ENCODE measurements around the gene BPIFA1. TPM values are rescaled to one million over a fixed set of nuclear protein-coding genes. Genes with fewer than 3 reads are reported as not detected.

Gene BPIFA1
- total RNA-seq, 1 donor, result not detected

GRCh38 chr20:33257237-33257636 is 21.4 kb downstream of the BPIFA1 start:
- Histone ChIP-seq H3K4me1 (ENCODE audit: insufficient read depth, low read length) (peaks cover 7% of the 10 kb centered on the region), H3K4me3 (ENCODE audit: low read length) (no peak overlapping the region), H3K27me3 (ENCODE audit: insufficient read depth, low read length) (no peaks in the 10 kb centered on the region), H3K9me3 (ENCODE audit: low read depth, low read length) (no peaks in the 10 kb centered on the region)

GRCh38 chr20:33259371-33259770 is 23.6 kb downstream of the BPIFA1 start:
- Histone ChIP-seq H3K4me1 (ENCODE audit: insufficient read depth, low read length) (peaks cover 17% of the 10 kb centered on the region), H3K4me3 (ENCODE audit: low read length) (no peak overlapping the region), H3K27me3 (ENCODE audit: insufficient read depth, low read length) (no peaks in the 10 kb centered on the region)

DNA sequence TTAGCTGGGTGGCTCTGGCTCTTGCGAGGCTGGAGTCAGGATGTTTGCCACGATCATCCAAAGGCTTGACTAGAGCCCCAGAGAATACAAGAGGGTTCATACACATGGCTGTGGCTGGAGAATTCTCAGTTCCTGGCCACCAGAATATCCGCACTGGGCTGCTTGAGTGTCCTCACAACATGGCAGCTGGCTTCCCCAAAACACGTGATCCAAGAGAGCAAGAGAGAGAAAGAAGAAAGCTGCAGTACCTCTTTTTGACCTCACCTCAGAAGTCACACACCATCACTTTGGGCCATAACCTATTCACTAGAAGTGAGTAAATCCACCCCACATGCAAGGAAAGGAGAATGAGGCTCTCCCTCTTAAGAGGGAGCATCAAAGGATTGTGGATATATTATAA is 25.7 kb downstream of the BPIFA1 start:
- H3K9me3 ChIP-seq (ENCODE audit: low read depth, low read length), result no peaks in the 10 kb centered on the region
- no peaks in the 10 kb centered on the region for H3K27me3 ChIP-seq (ENCODE audit: insufficient read depth, low read length)
- H3K4me3 ChIP-seq (ENCODE audit: low read length), result no peak overlapping the region
- H3K4me1 ChIP-seq (ENCODE audit: insufficient read depth, low read length), result peaks cover 17% of the 10 kb centered on the region

More at GRCh38 chr20:33259371-33259770, 23.6 kb downstream of the BPIFA1 start:
- H3K9me3 ChIP-seq (ENCODE audit: low read depth, low read length), result no peaks in the 10 kb centered on the region

GRCh38 chr20:33262658-33263065 is 26.9 kb downstream of the BPIFA1 start:
- Histone ChIP-seq H3K9me3 (ENCODE audit: low read depth, low read length) (no peaks in the 10 kb centered on the region), H3K4me1 (ENCODE audit: insufficient read depth, low read length) (peaks cover 22% of the 10 kb centered on the region), H3K27me3 (ENCODE audit: insufficient read depth, low read length) (no peaks in the 10 kb centered on the region), H3K4me3 (ENCODE audit: low read length) (no peak overlapping the region)

DNA sequence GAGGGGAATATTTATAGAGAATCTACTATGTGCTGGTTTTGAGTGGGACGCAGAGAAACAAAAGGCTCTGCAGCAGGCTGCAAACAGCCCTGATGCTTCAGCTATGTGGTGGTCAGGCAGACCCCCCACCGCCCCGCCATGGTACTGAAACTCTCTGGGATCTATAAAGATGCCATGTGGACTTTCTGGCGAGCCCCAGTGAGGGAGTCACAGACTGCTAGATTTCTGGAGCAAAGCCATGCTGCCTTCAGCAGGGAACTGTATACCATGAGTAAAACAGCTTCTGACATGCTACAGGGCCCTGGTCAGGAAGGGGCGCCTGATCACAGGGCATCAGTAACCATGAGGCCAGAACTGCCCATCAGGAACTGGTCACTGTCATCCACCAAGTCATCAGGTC is 28.0 kb downstream of the BPIFA1 start:
- Histone ChIP-seq H3K4me3 (ENCODE audit: low read length) (no peak overlapping the region), H3K4me1 (ENCODE audit: insufficient read depth, low read length) (peaks cover 33% of the 10 kb centered on the region), H3K9me3 (ENCODE audit: low read depth, low read length) (no peaks in the 10 kb centered on the region), H3K27me3 (ENCODE audit: insufficient read depth, low read length) (no peaks in the 10 kb centered on the region)

DNA sequence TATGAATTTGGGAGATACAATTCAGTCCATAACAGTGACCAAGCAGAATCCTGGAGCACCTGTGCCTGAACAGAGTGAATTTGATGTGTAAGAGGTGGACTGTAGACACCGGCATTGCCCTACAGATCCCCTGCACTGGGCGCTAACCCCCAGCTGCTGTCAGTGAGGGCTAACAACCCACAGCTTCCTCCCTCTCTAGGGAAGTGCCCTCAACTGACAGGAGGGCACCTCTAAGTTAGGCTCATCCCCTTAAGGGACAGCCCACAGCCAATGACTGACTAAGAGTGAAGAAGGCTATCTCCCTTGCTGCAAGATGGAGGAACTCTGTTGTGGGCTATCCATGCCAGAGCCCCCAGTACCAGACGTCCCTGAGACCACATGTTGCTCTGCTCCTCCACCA is 31.9 kb downstream of the BPIFA1 start:
- no peak overlapping the region for H3K4me3 ChIP-seq (ENCODE audit: low read length)
- no peaks in the 10 kb centered on the region for H3K27me3 ChIP-seq (ENCODE audit: insufficient read depth, low read length)
- H3K4me1 ChIP-seq (ENCODE audit: insufficient read depth, low read length), result peaks cover 25% of the 10 kb centered on the region

GRCh38 chr20:33272155-33272873 is 36.5 kb downstream of the BPIFA1 start:
- H3K4me3 ChIP-seq (ENCODE audit: low read length), result no peak overlapping the region
- H3K27me3 ChIP-seq (ENCODE audit: insufficient read depth, low read length), result no peaks in the 10 kb centered on the region
- peaks cover 17% of the 10 kb centered on the region for H3K4me1 ChIP-seq (ENCODE audit: insufficient read depth, low read length)
- H3K9me3 ChIP-seq (ENCODE audit: low read depth, low read length), result no peaks in the 10 kb centered on the region

More for the DNA sequence above, 31.9 kb downstream of the BPIFA1 start:
- H3K9me3 ChIP-seq (ENCODE audit: low read depth, low read length), result no peaks in the 10 kb centered on the region

DNA sequence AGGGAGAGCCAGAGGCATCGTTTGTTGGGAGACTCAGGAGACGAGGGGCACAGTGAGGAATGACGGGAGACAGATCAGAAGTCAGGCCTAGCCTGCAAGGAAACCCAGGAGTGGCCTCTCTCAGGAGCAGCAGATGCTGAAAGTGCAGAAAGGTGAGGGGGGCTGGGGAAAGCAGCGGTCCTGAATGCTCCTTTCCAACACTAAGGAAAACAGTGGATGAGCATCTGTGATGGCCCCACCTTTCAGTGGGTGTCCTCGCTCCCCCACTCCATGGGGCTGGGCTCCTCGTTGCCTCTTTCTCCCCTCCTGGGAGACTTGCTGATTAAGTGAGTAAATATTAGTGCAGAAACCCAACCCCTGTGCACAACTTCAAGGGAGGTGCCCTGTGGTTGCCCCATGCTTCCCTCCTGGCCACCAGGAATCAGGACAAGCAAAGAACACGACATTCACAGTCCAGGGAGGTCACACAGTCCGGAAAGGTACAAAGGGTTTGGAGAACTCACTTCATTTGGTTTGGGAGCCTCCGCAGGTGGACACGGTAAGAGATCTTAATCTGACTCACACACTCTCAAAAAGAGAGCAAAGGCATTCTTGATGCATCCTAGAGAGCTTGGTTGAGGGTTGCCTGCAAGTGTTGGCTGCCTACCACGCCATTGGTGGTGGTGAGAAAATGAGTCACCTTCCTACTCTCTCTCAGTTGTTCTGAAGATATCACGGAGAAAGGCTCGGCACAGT is 37.5 kb downstream of the BPIFA1 start:
- H3K9me3 ChIP-seq (ENCODE audit: low read depth, low read length), result no peaks in the 10 kb centered on the region
- peaks cover 8% of the 10 kb centered on the region for H3K4me1 ChIP-seq (ENCODE audit: insufficient read depth, low read length)
- H3K4me3 ChIP-seq (ENCODE audit: low read length), result no peak overlapping the region
- H3K27me3 ChIP-seq (ENCODE audit: insufficient read depth, low read length), result no peaks in the 10 kb centered on the region

GRCh38 chr20:33275215-33275614 is 39.4 kb downstream of the BPIFA1 start:
- H3K4me3 ChIP-seq (ENCODE audit: low read length), result no peak overlapping the region
- no peaks in the 10 kb centered on the region for H3K9me3 ChIP-seq (ENCODE audit: low read depth, low read length)
- H3K27me3 ChIP-seq (ENCODE audit: insufficient read depth, low read length), result no peaks in the 10 kb centered on the region
- H3K4me1 ChIP-seq (ENCODE audit: insufficient read depth, low read length), result no peaks in the 10 kb centered on the region

- no peaks in the 10 kb centered on the region for H3K27me3 ChIP-seq (ENCODE audit: insufficient read depth, low read length)
- H3K4me1 ChIP-seq (ENCODE audit: insufficient read depth, low read length), result no peaks in the 10 kb centered on the region
- no peak overlapping the region for H3K4me3 ChIP-seq (ENCODE audit: low read length)
- H3K9me3 ChIP-seq (ENCODE audit: low read depth, low read length), result no peaks in the 10 kb centered on the region
Measured at GRCh38 chr20:33275871-33276270, 40.1 kb downstream of the BPIFA1 start.

DNA sequence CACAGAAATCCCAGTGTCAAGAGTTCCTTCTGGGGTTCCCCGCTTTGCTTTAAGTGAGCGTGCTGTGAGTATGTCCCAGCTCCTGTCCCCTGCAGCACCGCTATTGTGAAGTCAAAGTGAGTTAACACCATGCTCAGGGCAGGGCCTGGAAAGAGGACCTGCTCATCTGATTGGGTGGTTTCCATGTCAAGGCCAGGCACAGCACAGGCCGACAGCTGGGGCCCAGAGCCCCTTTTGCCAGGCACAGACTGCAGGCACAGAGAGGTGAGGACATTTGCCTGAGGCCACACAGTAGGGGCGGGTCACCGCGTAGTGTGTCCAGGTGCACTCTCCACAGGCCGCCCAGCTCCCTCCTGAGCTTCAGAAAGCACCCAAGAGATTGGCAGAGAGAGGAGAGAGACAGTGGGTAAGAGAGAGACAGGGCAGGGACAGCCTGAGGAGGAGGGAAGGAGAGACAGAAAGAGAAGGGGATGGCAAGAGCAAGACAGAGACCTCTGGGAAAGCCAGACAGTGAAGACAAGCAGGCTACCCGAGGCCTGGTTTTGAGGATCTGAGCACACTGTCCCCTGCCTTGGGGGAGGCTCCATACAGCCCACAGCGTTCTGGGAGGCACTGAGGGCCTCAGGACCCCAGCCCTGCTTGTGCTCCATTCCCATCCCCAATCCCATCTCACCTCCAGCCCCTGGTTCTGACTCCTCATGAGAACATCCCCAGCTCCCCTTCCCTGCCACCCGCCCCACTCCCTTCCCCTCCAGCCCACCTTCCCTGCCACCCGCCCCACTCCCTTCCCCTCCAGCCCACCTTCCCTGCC is 40.7 kb downstream of the BPIFA1 start:
- no peaks in the 10 kb centered on the region for H3K9me3 ChIP-seq (ENCODE audit: low read depth, low read length)

GRCh38 chr20:33277471-33278441 is 42.0 kb downstream of the BPIFA1 start:
- H3K4me3 ChIP-seq (ENCODE audit: low read length), result no peak overlapping the region
- H3K9me3 ChIP-seq (ENCODE audit: low read depth, low read length), result no peaks in the 10 kb centered on the region
- no peaks in the 10 kb centered on the region for H3K4me1 ChIP-seq (ENCODE audit: insufficient read depth, low read length)
- H3K27me3 ChIP-seq (ENCODE audit: insufficient read depth, low read length), result no peaks in the 10 kb centered on the region

More for the DNA sequence above, 40.7 kb downstream of the BPIFA1 start:
- H3K27me3 ChIP-seq (ENCODE audit: insufficient read depth, low read length), result no peaks in the 10 kb centered on the region
- H3K4me3 ChIP-seq (ENCODE audit: low read length), result no peak overlapping the region
- no peaks in the 10 kb centered on the region for H3K4me1 ChIP-seq (ENCODE audit: insufficient read depth, low read length)

DNA sequence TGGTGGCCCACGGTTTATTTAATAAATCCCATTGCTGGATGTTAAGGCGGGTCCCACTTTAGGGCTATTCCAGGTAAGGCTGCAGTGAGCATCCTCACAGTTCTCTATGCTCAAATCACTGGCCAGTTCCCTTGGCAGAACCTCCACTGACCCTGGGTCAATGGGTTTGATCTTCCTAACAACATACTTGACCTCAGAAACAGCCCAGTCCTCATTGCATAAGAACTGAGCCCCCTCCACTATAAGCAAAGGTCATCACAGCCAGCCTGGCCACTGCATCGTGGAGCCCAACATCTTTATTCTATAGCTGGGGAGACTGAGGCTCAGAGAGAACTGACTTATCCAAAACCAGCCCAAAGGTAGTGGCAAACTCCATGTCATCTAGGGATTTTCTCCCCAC is 42.9 kb downstream of the BPIFA1 start:
- Histone ChIP-seq H3K27me3 (ENCODE audit: insufficient read depth, low read length) (no peaks in the 10 kb centered on the region), H3K9me3 (ENCODE audit: low read depth, low read length) (no peaks in the 10 kb centered on the region), H3K4me3 (ENCODE audit: low read length) (no peak overlapping the region), H3K4me1 (ENCODE audit: insufficient read depth, low read length) (no peaks in the 10 kb centered on the region)

- Histone ChIP-seq H3K4me3 (ENCODE audit: low read length) (no peak overlapping the region), H3K4me1 (ENCODE audit: insufficient read depth, low read length) (no peaks in the 10 kb centered on the region), H3K9me3 (ENCODE audit: low read depth, low read length) (no peaks in the 10 kb centered on the region), H3K27me3 (ENCODE audit: insufficient read depth, low read length) (no peaks in the 10 kb centered on the region)
Measured at GRCh38 chr20:33279261-33279910, 43.6 kb downstream of the BPIFA1 start.

Measured in mononuclear cell (primary cell).